AG04450 (cell line): ENCODE data around the gene RPGRIP1. TPM values are rescaled to one million over a fixed set of nuclear protein-coding genes. Genes with fewer than 3 reads are reported as not detected.
"Not testable (repeated sequence)": the region's sequence is repeated elsewhere in the genome, so short reads cannot be mapped to it uniquely, and the experiment has no call there.

Experiments
- CTCF ChIA-PET: fragments of 300-600, 350-600 bp; formaldehyde crosslinking; extraction: SDS; loops from one replicate; lab custom pipeline; 2022; ENCODE audit warnings: antibody characterized with exemption, inconsistent platforms; lab: Charles Lee
- POLR2A ChIA-PET: fragments of 350-600 bp; formaldehyde crosslinking; extraction: SDS; loops from one replicate; lab custom pipeline; 2021; ENCODE audit warnings: antibody characterized with exemption, inconsistent platforms; lab: Yijun Ruan, JAX
- DNase-seq: peaks from one replicate; pipeline ENCODE4 v3.0.0-alpha.2; 2011; ENCODE audit warnings: low read depth, low spot score
- H3K27ac ChIP-seq: one replicate; pipeline ENCODE4 v1.5.1; 2012; ENCODE audit warnings: low read depth, low read length, control low read depth
- H3K27me3 ChIP-seq: one replicate; pipeline ENCODE4 v1.6.0; 2012; ENCODE audit warnings: low read length; ENCODE audit not compliant: control insufficient read depth, insufficient read depth
- H3K4me3 ChIP-seq: 2 replicates; pipeline ENCODE4 v1.5.1; 2011; ENCODE audit warnings: mild to moderate bottlenecking, low read depth, low read length, control low read depth
- H3K9me3 ChIP-seq: 2 replicates; pipeline ENCODE4 v1.5.1; 2012; ENCODE audit warnings: low read length; ENCODE audit not compliant: control insufficient read depth, insufficient read depth
- CTCF ChIP-seq: IDR thresholded peaks from 2 replicates; pipeline ENCODE4 v1.5.1; 2011; ENCODE audit warnings: low read depth, low read length, control low read depth, inconsistent platforms
- polyA plus RNA-seq: library from polyadenylated mRNA; depleted of rRNA; stranded (reverse); fragments of >200 nt; gene quantifications from 2 replicates; pipeline ENCODE4 v1.2.3, GENCODE V29; 2011

Gene RPGRIP1
- polyA plus RNA-seq, 1 experiment: not detected

- no peak for TF ChIP-seq CTCF
- peaks cover 4% of the 10 kb centered on the region for H3K27me3 ChIP-seq
- H3K27ac ChIP-seq: no peak overlapping the region
- ChIA-PET CTCF (no interaction called here), POLR2A (no interaction called here)
- no peaks in the 10 kb centered on the region for H3K9me3 ChIP-seq
- no peak overlapping the region for H3K4me3 ChIP-seq
- no peak for DNase-seq
These were observed 7.3 kb downstream of the RPGRIP1 start for GRCh38 chr14:21287168-21287567.

GRCh38 chr14:21294026-21294425 is 14.1 kb downstream of the RPGRIP1 start:
- POLR2A ChIA-PET, H3K27ac ChIP-seq, H3K9me3 ChIP-seq, H3K27me3 ChIP-seq, DNase-seq, H3K4me3 ChIP-seq: not testable (repeated sequence)
- CTCF ChIA-PET: interaction anchor here (0.6 kb wide), 2 partner anchors 189 to 1693 kb away, joined by 3 to 4 read pairs; no protein-coding TSS in a partner anchor

GRCh38 chr14:21298358-21298757 is 18.5 kb downstream of the RPGRIP1 start:
- DNase-seq: no peak
- H3K27me3 ChIP-seq: peaks cover 15% of the 10 kb centered on the region
- H3K27ac ChIP-seq: no peak overlapping the region
- no peak for TF ChIP-seq CTCF
- ChIA-PET POLR2A (no interaction called here), CTCF (interaction anchor here (0.6 kb wide), 1 partner anchor 259 kb away, joined by 3 read pairs; no protein-coding TSS in a partner anchor)
- no peaks in the 10 kb centered on the region for H3K9me3 ChIP-seq
- H3K4me3 ChIP-seq: no peak overlapping the region

- Histone ChIP-seq H3K9me3 (no peaks in the 10 kb centered on the region), H3K27me3 (peaks cover 15% of the 10 kb centered on the region), H3K4me3 (no peak overlapping the region), H3K27ac (no peak overlapping the region)
- ChIA-PET POLR2A (no interaction called here), CTCF (no interaction called here)
- no peak for TF ChIP-seq CTCF
- DNase-seq: no peak
These were observed 19.8 kb downstream of the RPGRIP1 start for GRCh38 chr14:21299562-21300130.

GRCh38 chr14:21300892-21301291 is 21.0 kb downstream of the RPGRIP1 start:
- Histone ChIP-seq H3K9me3 (no peaks in the 10 kb centered on the region), H3K27ac (no peak overlapping the region), H3K27me3 (peaks cover 18% of the 10 kb centered on the region), H3K4me3 (no peak overlapping the region)
- POLR2A ChIA-PET: no interaction called here
- TF ChIP-seq CTCF: no peak
- DNase-seq: no peak
- CTCF ChIA-PET: no interaction called here
